Neuronal stem cell (in vitro differentiated cells): ENCODE data around the gene FANCG.
A peak's percentile ranks its signal among the peaks of the same experiment; 100 is the strongest.

ENCODE experiments used
- DNase-seq: peaks from one replicate; pipeline ENCODE4 v3.0.0-alpha.2; 2013; ENCODE audit warnings: low spot score
- H2AFZ ChIP-seq: one replicate; pipeline ENCODE4 v1.6.1; 2013; ENCODE audit warnings: mild to moderate bottlenecking, low read length, inconsistent platforms
- H2AK5ac ChIP-seq: 2 replicates; pipeline ENCODE4 v1.6.1; 2013; ENCODE audit warnings: low read depth, mild to moderate bottlenecking, inconsistent platforms, low read length, moderate library complexity, mixed read lengths
- H2BK120ac ChIP-seq: 2 replicates; pipeline ENCODE4 v1.6.1; 2013; ENCODE audit warnings: low read depth, mild to moderate bottlenecking, inconsistent platforms, low read length, moderate library complexity, mixed read lengths
- H2BK12ac ChIP-seq: one replicate; pipeline ENCODE4 v1.6.1; 2013; ENCODE audit warnings: low read length, inconsistent platforms
- H2BK15ac ChIP-seq: 2 replicates; pipeline ENCODE4 v1.6.1; 2013; ENCODE audit warnings: mild to moderate bottlenecking, low read length, inconsistent platforms, mixed read lengths
- H2BK5ac ChIP-seq: one replicate; pipeline ENCODE4 v1.6.1; 2013; ENCODE audit warnings: inconsistent platforms, mild to moderate bottlenecking, low read length, moderate library complexity
- H3K14ac ChIP-seq: one replicate; pipeline ENCODE4 v1.6.1; 2013; ENCODE audit warnings: low read length, inconsistent platforms
- H3K18ac ChIP-seq: 2 replicates; pipeline ENCODE4 v1.6.1; 2013; ENCODE audit warnings: low read length, inconsistent platforms
- H3K23ac ChIP-seq: 2 replicates; pipeline ENCODE4 v1.6.1; 2013; ENCODE audit warnings: low read depth, mild to moderate bottlenecking, mixed read lengths, low read length, inconsistent platforms; ENCODE audit not compliant: poor library complexity
- H3K27ac ChIP-seq: replicated peaks from 3 replicates; pipeline ENCODE4 v1.5.1; 2013; ENCODE audit warnings: low read length, inconsistent platforms
- H3K27me3 ChIP-seq, 3 experiments: 2 replicates each; pipeline ENCODE4 v1.6.1; 2013; ENCODE audit warnings: low read length in 3 of 3, mild to moderate bottlenecking in 2 of 3, inconsistent platforms in 1 of 3, low read depth in 1 of 3, mixed read lengths in 1 of 3, moderate library complexity in 1 of 3; ENCODE audit not compliant: control insufficient read depth in 3 of 3, insufficient read depth in 3 of 3
- H3K36me3 ChIP-seq, 2 donors: replicated peaks in 1 of 2; 2 replicates each; pipeline ENCODE4 v1.6.1; 2013; ENCODE audit warnings: low read length in 2 of 2; ENCODE audit not compliant: control insufficient read depth in 2 of 2, insufficient read depth in 2 of 2
- H3K4ac ChIP-seq: 2 replicates; pipeline ENCODE4 v1.6.1; 2013; ENCODE audit warnings: inconsistent platforms, mild to moderate bottlenecking, low read length, moderate library complexity
- H3K4me1 ChIP-seq, 2 donors: 1 replicate in 1 of 2; 2 replicates in 1 of 2; pipeline ENCODE4 v1.6.1; 2013; ENCODE audit warnings: low read length in 2 of 2, low read depth in 1 of 2; ENCODE audit not compliant: control insufficient read depth in 2 of 2, insufficient read depth in 1 of 2
- H3K4me2 ChIP-seq: one replicate; pipeline ENCODE4 v1.6.1; 2013; ENCODE audit warnings: mild to moderate bottlenecking, low read length, inconsistent platforms; ENCODE audit not compliant: insufficient read depth, poor library complexity, severe bottlenecking
- H3K4me3 ChIP-seq, 2 donors: 2 replicates each; pipeline ENCODE4 v1.5.1; 2013; ENCODE audit warnings: low read length in 2 of 2, mild to moderate bottlenecking in 2 of 2, inconsistent platforms in 1 of 2, moderate library complexity in 1 of 2
- H3K79me1 ChIP-seq: one replicate; pipeline ENCODE4 v1.6.1; 2013; ENCODE audit warnings: low read depth, mild to moderate bottlenecking, inconsistent platforms, low read length, moderate library complexity
- H3K9ac ChIP-seq: one replicate; pipeline ENCODE4 v1.6.1; 2013; ENCODE audit warnings: mild to moderate bottlenecking, low read depth, low read length, inconsistent platforms; ENCODE audit not compliant: poor library complexity
- H3K9me3 ChIP-seq, 2 donors: replicated peaks in 1 of 2; 2 replicates each; pipeline versions ENCODE3 to v1.6.1; 2013; ENCODE audit warnings: low read length in 2 of 2, mild to moderate bottlenecking in 2 of 2, inconsistent platforms in 1 of 2, low read depth in 1 of 2, mixed read lengths in 1 of 2, moderate library complexity in 1 of 2; ENCODE audit not compliant: control insufficient read depth in 2 of 2, insufficient read depth in 1 of 2
- H4K8ac ChIP-seq: one replicate; pipeline ENCODE4 v1.6.1; 2013; ENCODE audit warnings: low read depth, mild to moderate bottlenecking, inconsistent platforms, low read length, moderate library complexity
- H4K91ac ChIP-seq: one replicate; pipeline ENCODE4 v1.6.1; 2013; ENCODE audit warnings: low read length, low read depth, mild to moderate bottlenecking, inconsistent platforms; ENCODE audit not compliant: poor library complexity
- WGBS, 2 donors: extraction: QIAGEN DNeasy Blood & Tissue Kit; methylation state at CpG; one replicate each; pipeline ENCODE4 v1.1.7; 2013; ENCODE audit warnings: missing lambda C conversion rate in 2 of 2, mixed read lengths in 1 of 2; ENCODE audit not compliant: insufficient read length in 2 of 2, insufficient replicate concordance in 1 of 2; ENCODE audit errors: extremely low coverage in 2 of 2; 5-methylcytosine and 5-hydroxymethylcytosine counted together

FANCG gene

GRCh38 chr9:35108946-35109575 lies 29.3 kb upstream of the FANCG start:
- Histone ChIP-seq H3K27me3 (no peaks in the 10 kb centered on the region), H2AK5ac (no peak overlapping the region), H3K4ac (no peak overlapping the region), H4K91ac (no peak overlapping the region), H3K23ac (no peak overlapping the region), H3K4me3 (no peak overlapping the region), H3K27ac (no peak overlapping the region), H3K14ac (no peak overlapping the region), H3K9me3 (no peaks in the 10 kb centered on the region), H3K4me1 (peaks cover 26 to 35% of the 10 kb centered on the region in 2 donors), H2BK15ac (no peak overlapping the region), H2BK5ac (no peak overlapping the region), H4K8ac (no peak overlapping the region), H2AFZ (no peak overlapping the region), H3K4me2 (no peak overlapping the region), H3K9ac (no peak overlapping the region), H2BK120ac (no peak overlapping the region), H2BK12ac (no peak overlapping the region), H3K18ac (no peak overlapping the region), H3K36me3 (peaks cover 31 to 51% of the 10 kb centered on the region in 2 donors), H3K79me1 (peaks cover 10% of the 10 kb centered on the region)
- WGBS, 2 donors, result no CpG with 5 or more reads among the region's 8 CpGs
- no peak for DNase-seq

DNA sequence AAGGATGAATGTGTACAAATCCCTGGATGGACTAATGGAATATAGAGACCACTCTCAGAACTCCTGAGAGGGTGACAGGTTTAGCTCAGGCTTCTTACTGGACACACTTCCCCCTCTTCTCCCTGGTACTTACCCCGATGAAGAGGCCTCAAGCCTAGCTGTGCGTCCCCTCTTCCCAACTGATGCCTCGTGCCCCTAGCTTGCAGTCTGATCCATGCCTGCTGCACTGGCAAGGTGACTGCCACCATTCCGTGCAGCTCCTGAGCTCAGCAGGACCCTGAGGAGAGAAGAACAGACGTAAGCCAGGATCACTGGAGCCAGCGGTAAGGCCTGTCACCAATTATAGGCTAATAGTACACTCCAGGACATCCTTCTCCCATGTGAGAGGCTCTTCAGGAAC lies 28.7 kb upstream of the FANCG start:
- no peak overlapping the region for H3K4ac ChIP-seq
- no peak overlapping the region for H3K27ac ChIP-seq
- H4K8ac ChIP-seq, result no peak overlapping the region
- no peaks in the 10 kb centered on the region for H3K27me3 ChIP-seq
- no peak overlapping the region for H2AK5ac ChIP-seq
- no peak overlapping the region for H2BK5ac ChIP-seq
- H3K18ac ChIP-seq, result no peak overlapping the region
- H2BK12ac ChIP-seq, result no peak overlapping the region
- H3K23ac ChIP-seq, result peak overlapping the region; percentile 60
- no peak overlapping the region for H3K14ac ChIP-seq
- H3K4me2 ChIP-seq, result no peak overlapping the region
- peaks cover 10% of the 10 kb centered on the region for H3K79me1 ChIP-seq
- no peaks in the 10 kb centered on the region for H3K9me3 ChIP-seq
- H2AFZ ChIP-seq, result no peak overlapping the region
- peaks cover 31 to 51% of the 10 kb centered on the region in 2 donors for H3K36me3 ChIP-seq
- peak overlapping the region in 1 of 2 donors; percentile 33 for H3K4me3 ChIP-seq
- H3K4me1 ChIP-seq, result peaks cover 28 to 31% of the 10 kb centered on the region in 2 donors
- no peak overlapping the region for H2BK15ac ChIP-seq
- WGBS, 2 donors, result no CpG with 5 or more reads among the region's 6 CpGs
- no peak overlapping the region for H2BK120ac ChIP-seq
- no peak for DNase-seq
- no peak overlapping the region for H4K91ac ChIP-seq
- peak overlapping the region; percentile 31 for H3K9ac ChIP-seq

GRCh38 chr9:35107297-35108290 lies 27.9 kb upstream of the FANCG start:
- H4K91ac ChIP-seq, result no peak overlapping the region
- H3K4me1 ChIP-seq, result peaks cover 24 to 25% of the 10 kb centered on the region in 2 donors
- peaks cover 10% of the 10 kb centered on the region for H3K79me1 ChIP-seq
- no CpG with 5 or more reads among the region's 18 CpGs for WGBS, 2 donors
- no peak overlapping the region for H3K14ac ChIP-seq
- no peak overlapping the region for H3K4ac ChIP-seq
- H2AK5ac ChIP-seq, result no peak overlapping the region
- H2AFZ ChIP-seq, result no peak overlapping the region
- H3K4me2 ChIP-seq, result no peak overlapping the region
- no peak overlapping the region for H3K27ac ChIP-seq
- no peak overlapping the region for H2BK15ac ChIP-seq
- no peak for DNase-seq
- H2BK12ac ChIP-seq, result no peak overlapping the region
- no peak overlapping the region for H3K4me3 ChIP-seq
- H3K23ac ChIP-seq, result no peak overlapping the region
- H3K9ac ChIP-seq, result no peak overlapping the region
- H2BK5ac ChIP-seq, result no peak overlapping the region
- no peak overlapping the region for H2BK120ac ChIP-seq
- H3K36me3 ChIP-seq, result peaks cover 31 to 51% of the 10 kb centered on the region in 2 donors
- no peak overlapping the region for H4K8ac ChIP-seq
- H3K27me3 ChIP-seq, result no peaks in the 10 kb centered on the region
- H3K9me3 ChIP-seq, result no peaks in the 10 kb centered on the region
- H3K18ac ChIP-seq, result no peak overlapping the region

DNA sequence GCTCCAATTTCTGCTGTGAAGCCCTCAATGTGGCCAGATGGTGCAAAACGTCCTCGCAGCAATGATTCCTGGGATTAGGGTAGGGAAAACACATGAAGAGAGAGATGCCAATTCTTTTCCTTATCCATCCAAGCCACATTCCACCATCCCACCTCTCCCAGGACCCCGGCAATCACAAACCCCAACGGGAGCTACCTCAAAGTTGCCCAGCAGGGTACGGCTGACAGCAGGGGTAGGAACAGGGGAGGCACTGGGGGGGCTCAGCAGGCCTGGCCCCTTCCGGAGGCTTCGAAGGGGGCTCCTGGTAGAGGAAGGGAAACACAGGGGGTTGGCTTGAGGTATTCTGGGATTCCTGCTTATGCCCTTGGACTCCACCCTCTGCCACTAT lies 26.6 kb upstream of the FANCG start:
- no peak overlapping the region for H3K9ac ChIP-seq
- H3K9me3 ChIP-seq, result no peaks in the 10 kb centered on the region
- H2BK120ac ChIP-seq, result no peak overlapping the region
- no peak for DNase-seq
- no CpG with 5 or more reads among the region's 7 CpGs for WGBS, 2 donors
- H2BK15ac ChIP-seq, result no peak overlapping the region
- H3K18ac ChIP-seq, result no peak overlapping the region
- no peaks in the 10 kb centered on the region for H3K27me3 ChIP-seq
- H4K91ac ChIP-seq, result no peak overlapping the region
- H2BK5ac ChIP-seq, result no peak overlapping the region
- peaks cover 21 to 26% of the 10 kb centered on the region in 2 donors for H3K4me1 ChIP-seq
- no peak overlapping the region for H3K14ac ChIP-seq
- H3K79me1 ChIP-seq, result peaks cover 18% of the 10 kb centered on the region
- no peak overlapping the region for H3K4me3 ChIP-seq
- H3K27ac ChIP-seq, result no peak overlapping the region
- H3K4ac ChIP-seq, result no peak overlapping the region
- H2BK12ac ChIP-seq, result no peak overlapping the region
- H3K4me2 ChIP-seq, result no peak overlapping the region
- H2AK5ac ChIP-seq, result no peak overlapping the region
- no peak overlapping the region for H2AFZ ChIP-seq
- H3K23ac ChIP-seq, result no peak overlapping the region
- H3K36me3 ChIP-seq, result peaks cover 32 to 59% of the 10 kb centered on the region in 2 donors
- H4K8ac ChIP-seq, result no peak overlapping the region
